Activated T-helper 2 cell treated with anti-CD3 and anti-CD28 coated beads, Interferon-gamma antibody, Interleukin-2, Interleukin-4, amounts not matched to agents 10 μg/mL and 5 μg/mL and 100 μg/mL, durations not matched to agents 14 hours and 24 hours and 36 hours (primary cell): ENCODE data around the gene MVK. TPM values are rescaled to one million over a fixed set of nuclear protein-coding genes. Genes with fewer than 3 reads are reported as not detected.

Source experiments
- DNase-seq: peaks from one replicate; pipeline ENCODE4 v3.0.0; 2021; ENCODE audit warnings: low spot score
- H3K27ac Mint-ChIP-seq: one replicate; pipeline ENCODE4 v1.8.0; 2021; ENCODE audit warnings: mixed read lengths
- H3K27me3 Mint-ChIP-seq: one replicate; pipeline ENCODE4 v1.8.0; 2021; ENCODE audit warnings: low read depth, mixed read lengths
- H3K36me3 Mint-ChIP-seq: one replicate; pipeline ENCODE4 v1.8.0; 2021; ENCODE audit warnings: low read depth, mixed read lengths
- H3K4me1 Mint-ChIP-seq: one replicate; pipeline ENCODE4 v1.8.0; 2021; ENCODE audit warnings: low read depth, mixed read lengths
- H3K4me3 Mint-ChIP-seq: one replicate; pipeline ENCODE4 v1.8.0; 2021; ENCODE audit warnings: low read depth, mild to moderate bottlenecking, moderate library complexity, mixed read lengths
- H3K9me3 Mint-ChIP-seq: one replicate; pipeline ENCODE4 v1.8.0; 2021; ENCODE audit warnings: mixed read lengths
- intact Hi-C: fragments of 100-400 bp; cut with micrococcal nuclease; formaldehyde crosslinking; loops from one replicate; pipeline ENCODE4 v1.15.1; 2023
- total RNA-seq: library from RNA; stranded (reverse); gene quantifications from 2 replicates; pipeline ENCODE4 v1.2.3, GENCODE V29; 2022

MVK gene
- total RNA-seq, 1 donor from 2014 or later, result 33.6 TPM

GRCh38 chr12:109551108-109551507 is 22.5 kb upstream of the MVK start:
- H3K4me3 Mint-ChIP-seq, result no peak overlapping the region
- no peaks in the 10 kb centered on the region for H3K36me3 Mint-ChIP-seq
- H3K27ac Mint-ChIP-seq, result no peak overlapping the region
- peaks cover 2% of the 10 kb centered on the region for H3K27me3 Mint-ChIP-seq
- no peak for DNase-seq
- intact Hi-C loops, result no loop called here
- no peaks in the 10 kb centered on the region for H3K4me1 Mint-ChIP-seq
- no peaks in the 10 kb centered on the region for H3K9me3 Mint-ChIP-seq

DNA sequence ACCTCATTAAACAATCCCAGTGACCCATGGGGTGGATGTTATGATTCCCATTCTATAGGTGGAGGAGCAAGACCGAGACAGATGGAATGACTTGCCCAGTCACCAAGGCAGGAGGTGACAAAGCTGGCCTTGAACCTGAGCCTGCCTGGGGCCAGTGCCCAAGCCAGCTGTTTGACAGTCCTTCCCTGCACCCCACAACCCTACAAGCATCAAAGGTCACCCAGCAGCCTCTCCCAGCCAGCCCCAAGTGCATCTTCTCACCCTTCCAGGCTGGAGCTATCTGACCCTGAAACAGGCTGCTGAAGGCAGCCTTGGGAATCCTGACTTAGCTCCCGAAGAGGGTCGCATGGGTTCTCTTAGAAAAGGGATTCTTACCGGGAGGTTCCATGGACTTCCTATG is 20.6 kb upstream of the MVK start:
- Mint-ChIP-seq H3K36me3 (peaks cover 5% of the 10 kb centered on the region), H3K4me3 (no peak overlapping the region), H3K27ac (no peak overlapping the region), H3K9me3 (no peaks in the 10 kb centered on the region), H3K4me1 (no peaks in the 10 kb centered on the region), H3K27me3 (peaks cover 2% of the 10 kb centered on the region)
- no peak for DNase-seq
- intact Hi-C loops, result no loop called here

DNA sequence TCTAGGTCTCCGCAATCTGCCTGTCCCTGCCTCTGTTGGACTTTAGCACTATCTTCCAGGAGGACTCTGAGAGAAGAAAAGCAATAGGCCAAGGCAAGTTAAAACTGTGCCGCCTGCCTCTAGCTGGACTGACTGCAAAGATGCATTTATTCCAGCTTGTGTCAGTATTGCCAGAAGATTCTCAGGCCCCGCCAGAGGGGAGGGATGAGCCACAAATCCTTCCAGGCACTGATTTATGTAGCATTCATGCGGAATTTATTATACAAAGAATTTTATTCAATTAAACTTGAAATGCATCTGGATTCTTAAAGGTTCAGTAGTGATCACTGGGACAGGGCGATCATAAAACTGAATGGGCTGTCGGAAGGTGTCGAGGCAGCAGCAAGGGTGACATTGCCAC is 20.1 kb upstream of the MVK start:
- H3K4me1 Mint-ChIP-seq, result no peaks in the 10 kb centered on the region
- peaks cover 2% of the 10 kb centered on the region for H3K27me3 Mint-ChIP-seq
- no peak for DNase-seq
- peaks cover 5% of the 10 kb centered on the region for H3K36me3 Mint-ChIP-seq
- no peak overlapping the region for H3K4me3 Mint-ChIP-seq
- no peak overlapping the region for H3K27ac Mint-ChIP-seq
- H3K9me3 Mint-ChIP-seq, result no peaks in the 10 kb centered on the region
- intact Hi-C loops, result no loop called here

- Mint-ChIP-seq H3K9me3 (no peaks in the 10 kb centered on the region), H3K27me3 (peaks cover 2% of the 10 kb centered on the region), H3K4me3 (no peak overlapping the region), H3K27ac (no peak overlapping the region), H3K36me3 (peaks cover 5% of the 10 kb centered on the region), H3K4me1 (no peaks in the 10 kb centered on the region)
- no peak for DNase-seq
- intact Hi-C loops, result no loop called here
Measured at GRCh38 chr12:109553906-109554500, 19.6 kb upstream of the MVK start.

DNA sequence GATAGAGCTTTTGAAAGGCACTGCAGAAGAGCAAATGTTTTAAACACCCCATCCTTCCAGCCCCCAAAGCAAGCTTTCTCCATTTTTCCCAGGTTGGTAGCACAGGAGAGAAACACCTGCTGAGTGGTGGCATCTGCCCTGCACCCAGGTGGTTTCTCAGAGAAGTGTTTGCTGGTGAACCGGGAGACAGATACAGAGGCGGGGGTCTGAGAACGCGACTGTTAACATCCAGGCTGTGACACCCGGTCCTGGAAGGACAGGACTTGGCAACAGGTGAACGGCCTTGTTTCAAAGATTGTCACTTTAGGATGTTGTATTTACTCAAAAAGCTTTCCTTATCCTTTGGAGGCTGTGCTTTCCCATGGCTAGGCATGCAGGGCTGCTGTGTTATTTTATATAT is 18.8 kb upstream of the MVK start:
- Mint-ChIP-seq H3K27me3 (peaks cover 2% of the 10 kb centered on the region), H3K27ac (no peak overlapping the region), H3K9me3 (no peaks in the 10 kb centered on the region), H3K4me3 (no peak overlapping the region), H3K4me1 (no peaks in the 10 kb centered on the region), H3K36me3 (peaks cover 5% of the 10 kb centered on the region)
- intact Hi-C loops, result no loop called here
- DNase-seq, result no peak

- Mint-ChIP-seq H3K27ac (no peak overlapping the region), H3K27me3 (no peaks in the 10 kb centered on the region), H3K4me1 (no peaks in the 10 kb centered on the region), H3K4me3 (no peak overlapping the region), H3K36me3 (peaks cover 5% of the 10 kb centered on the region), H3K9me3 (no peaks in the 10 kb centered on the region)
- DNase-seq, result no peak
- intact Hi-C loops, result no loop called here
Measured at GRCh38 chr12:109555431-109556315, 17.9 kb upstream of the MVK start.

DNA sequence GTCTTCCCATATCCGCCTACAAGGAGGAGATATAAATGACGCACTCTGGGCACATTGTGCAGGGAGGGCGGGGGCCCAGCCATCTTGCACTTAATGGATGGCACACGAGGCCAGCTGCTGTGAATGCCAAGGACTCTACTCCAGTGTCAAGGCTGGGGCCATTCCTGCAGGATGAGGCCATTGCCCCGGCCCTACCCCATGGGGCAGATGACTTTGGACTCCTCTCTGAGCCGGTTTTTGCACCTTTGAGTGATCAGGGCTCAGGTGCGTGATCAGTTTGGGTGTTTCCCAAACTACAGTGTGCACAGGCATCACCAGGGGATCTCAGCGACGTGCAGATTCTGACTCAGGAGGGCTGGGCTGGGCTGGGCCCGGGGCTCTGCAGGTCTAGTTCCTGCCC is 16.4 kb upstream of the MVK start:
- Mint-ChIP-seq H3K36me3 (peaks cover 15% of the 10 kb centered on the region), H3K4me1 (no peaks in the 10 kb centered on the region), H3K9me3 (peaks cover 4% of the 10 kb centered on the region), H3K27me3 (no peaks in the 10 kb centered on the region), H3K4me3 (no peak overlapping the region), H3K27ac (no peak overlapping the region)
- intact Hi-C loops, result no loop called here
- no peak for DNase-seq

DNA sequence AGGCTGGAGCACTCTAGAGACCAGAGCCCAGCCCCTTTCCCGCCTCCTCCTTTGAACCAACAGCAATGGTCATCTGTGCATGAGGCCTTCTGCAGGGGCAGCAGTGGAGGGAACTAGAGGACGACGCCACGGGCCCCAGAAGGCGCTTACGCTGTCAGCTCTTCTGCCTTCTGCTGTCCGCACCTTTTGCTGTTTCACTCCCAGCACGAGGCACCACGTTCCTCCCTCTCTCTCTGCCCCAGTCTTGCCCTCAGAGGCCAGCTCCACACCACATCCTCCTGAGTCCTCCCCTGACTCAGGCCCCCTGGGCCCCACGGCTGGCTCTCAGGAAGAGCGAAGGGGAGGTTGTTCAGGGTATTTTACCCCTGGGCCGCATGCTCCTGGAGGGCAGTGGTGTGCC is 15.8 kb upstream of the MVK start:
- H3K4me1 Mint-ChIP-seq, result no peaks in the 10 kb centered on the region
- no peak overlapping the region for H3K27ac Mint-ChIP-seq
- H3K36me3 Mint-ChIP-seq, result peaks cover 21% of the 10 kb centered on the region
- intact Hi-C loops, result no loop called here
- no peak for DNase-seq
- no peaks in the 10 kb centered on the region for H3K27me3 Mint-ChIP-seq
- no peak overlapping the region for H3K4me3 Mint-ChIP-seq
- peaks cover 9% of the 10 kb centered on the region for H3K9me3 Mint-ChIP-seq

DNA sequence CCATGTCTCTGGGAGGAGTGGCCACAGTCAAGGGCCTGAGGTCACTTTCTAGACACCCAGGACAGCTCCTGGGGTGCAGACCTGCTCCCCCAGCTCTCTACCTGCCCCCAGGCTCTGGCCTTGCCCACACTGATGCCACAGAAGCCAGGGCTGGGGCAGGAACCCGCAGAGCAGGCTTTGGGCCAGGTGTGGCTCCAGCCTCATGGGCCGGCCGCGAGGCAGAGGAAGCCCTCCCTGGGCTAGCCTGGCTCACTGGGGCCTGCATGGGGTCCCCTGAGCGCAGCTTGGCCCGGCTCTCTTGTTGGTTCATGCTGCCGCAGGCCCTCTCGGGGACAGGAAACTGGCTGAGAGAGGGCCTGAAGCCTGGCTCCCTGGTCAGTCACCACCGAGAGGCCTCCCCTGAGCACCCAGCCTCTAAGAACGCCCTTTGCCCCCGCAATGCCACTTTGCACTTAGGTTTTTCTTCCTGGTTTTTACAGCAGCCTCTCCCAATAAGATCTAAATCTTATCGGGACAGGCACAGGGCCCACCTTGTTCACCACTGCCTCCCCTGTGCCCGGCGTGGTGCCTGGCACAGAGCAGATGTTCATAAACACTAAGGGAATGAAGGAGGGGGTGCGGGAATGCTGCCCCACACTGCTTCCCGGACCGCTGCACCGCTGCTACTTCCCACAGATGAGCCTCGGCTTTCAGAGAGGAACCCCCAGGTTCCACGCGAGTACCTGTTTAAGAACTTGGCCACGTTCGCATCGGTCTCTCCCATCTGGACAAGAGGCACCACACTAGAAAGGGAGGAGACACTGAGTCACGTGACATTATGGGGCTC is 15.0 kb upstream of the MVK start:
- Mint-ChIP-seq H3K36me3 (peaks cover 25% of the 10 kb centered on the region), H3K4me1 (no peaks in the 10 kb centered on the region), H3K27ac (no peak overlapping the region), H3K27me3 (no peaks in the 10 kb centered on the region), H3K4me3 (no peak overlapping the region), H3K9me3 (peaks cover 9% of the 10 kb centered on the region)
- DNase-seq, result no peak
- intact Hi-C loops, result no loop called here

DNA sequence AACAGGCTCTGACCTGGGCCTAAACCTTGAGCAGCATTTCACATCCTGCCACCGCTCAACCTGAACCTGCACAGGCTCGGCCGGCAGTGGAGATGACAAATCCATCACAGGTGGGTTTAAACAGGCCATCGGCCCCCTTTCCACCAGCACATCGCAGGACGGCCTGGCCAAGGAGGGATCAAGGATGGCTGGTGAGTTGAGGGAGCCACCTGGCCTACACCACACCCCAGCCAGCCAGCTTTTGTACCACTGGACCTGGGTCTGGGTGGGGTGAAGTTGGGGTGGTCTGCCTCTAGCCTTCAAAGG is 14.4 kb upstream of the MVK start:
- intact Hi-C loops, result no loop called here
- H3K4me1 Mint-ChIP-seq, result no peaks in the 10 kb centered on the region

GRCh38 chr12:109559601-109560000 is 14.0 kb upstream of the MVK start:
- DNase-seq, result no peak
- intact Hi-C loops, result no loop called here
- Mint-ChIP-seq H3K27ac (no peak overlapping the region), H3K4me3 (no peak overlapping the region), H3K36me3 (peaks cover 33% of the 10 kb centered on the region), H3K9me3 (peaks cover 9% of the 10 kb centered on the region), H3K27me3 (no peaks in the 10 kb centered on the region), H3K4me1 (no peaks in the 10 kb centered on the region)

More for the DNA sequence above, 14.4 kb upstream of the MVK start:
- H3K36me3 Mint-ChIP-seq, result peaks cover 31% of the 10 kb centered on the region
- no peak overlapping the region for H3K4me3 Mint-ChIP-seq
- peaks cover 9% of the 10 kb centered on the region for H3K9me3 Mint-ChIP-seq
- H3K27ac Mint-ChIP-seq, result no peak overlapping the region
- no peaks in the 10 kb centered on the region for H3K27me3 Mint-ChIP-seq
- DNase-seq, result no peak

DNA sequence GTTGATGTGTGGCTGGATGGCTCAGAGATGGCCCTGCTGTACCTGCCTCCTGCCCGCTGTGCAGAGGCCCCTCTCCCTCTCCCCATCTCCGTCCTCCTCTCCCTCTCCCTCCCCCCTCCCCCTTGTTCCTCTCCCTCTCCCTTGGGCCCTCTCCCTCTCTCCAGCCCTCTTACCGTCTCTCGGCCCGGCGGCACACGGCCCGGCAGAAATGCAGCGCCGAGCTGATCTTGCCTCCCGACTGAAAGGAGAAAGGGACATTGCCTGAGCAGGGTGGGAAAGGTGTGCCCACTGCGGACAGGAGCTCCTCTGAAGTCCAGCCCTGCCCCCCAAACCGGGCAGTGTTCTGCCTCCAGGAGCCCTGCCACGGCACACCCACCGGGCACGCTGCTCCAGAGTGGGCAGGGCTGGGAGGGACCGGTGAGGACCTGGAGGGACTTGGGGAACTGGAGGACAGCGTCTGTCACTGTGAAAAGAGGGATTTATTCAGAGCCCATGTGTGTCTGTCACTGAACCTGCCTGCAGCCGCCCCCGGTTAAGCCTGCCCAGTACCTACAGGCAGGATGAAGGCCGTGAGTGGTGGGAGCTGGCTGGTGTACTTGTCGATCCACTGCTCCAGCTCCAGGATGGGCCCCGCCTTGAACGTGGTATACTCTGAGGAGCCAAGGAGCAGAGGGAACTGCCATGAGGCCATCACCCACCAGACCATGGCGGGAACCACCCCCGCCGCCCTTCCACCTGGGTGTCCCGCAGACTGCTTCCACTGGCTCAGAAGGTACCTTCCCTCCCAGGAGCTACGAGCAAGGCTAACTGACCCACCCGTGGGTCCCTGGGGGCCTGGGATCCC is 12.5 kb upstream of the MVK start:
- no peak overlapping the region for H3K27ac Mint-ChIP-seq
- H3K4me1 Mint-ChIP-seq, result no peaks in the 10 kb centered on the region
- peaks cover 9% of the 10 kb centered on the region for H3K9me3 Mint-ChIP-seq
- H3K4me3 Mint-ChIP-seq, result no peak overlapping the region
- no peaks in the 10 kb centered on the region for H3K27me3 Mint-ChIP-seq
- peaks cover 47% of the 10 kb centered on the region for H3K36me3 Mint-ChIP-seq
- DNase-seq, result no peak
- intact Hi-C loops, result no loop called here
